Ureter (tissue), 1 donor: ENCODE results near the gene LRMDA. TPM values are rescaled to one million over a fixed set of nuclear protein-coding genes. Genes with fewer than 3 reads are reported as not detected.

Experiments used
- DNase-seq: peaks from one replicate; pipeline ENCODE4 v3.0.0-alpha.2; 2020; ENCODE audit warnings: low spot score
- total RNA-seq: library from RNA; stranded (reverse); gene quantifications from one replicate; pipeline ENCODE4 v1.2.4, GENCODE V29; 2023
- donor health status: DM: yes; HTN: yes; CAD: no.

LRMDA gene
- total RNA-seq, 1 donor from 2014 or later: 23.1 TPM

DNA sequence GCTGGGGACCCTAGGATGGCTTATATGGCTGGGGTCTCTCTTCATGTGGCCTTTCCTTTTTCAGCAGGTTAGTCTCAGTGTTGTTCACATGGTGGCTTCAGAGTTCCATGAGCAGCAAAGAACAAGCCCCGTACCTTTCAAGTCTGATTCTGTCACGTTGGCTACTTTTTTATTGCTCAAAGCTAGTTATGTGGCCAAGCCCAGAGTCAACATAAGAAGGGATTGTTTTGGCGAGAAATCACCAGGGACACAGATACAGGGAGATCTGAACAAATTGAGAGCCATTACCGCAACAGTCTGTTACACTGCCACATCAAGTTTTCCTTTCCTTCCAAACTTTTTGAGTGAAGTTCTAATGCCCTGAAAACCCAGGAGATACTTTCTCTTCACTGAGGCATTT, 770.5 kb downstream of the LRMDA start:
- no peak for DNase-seq

DNA sequence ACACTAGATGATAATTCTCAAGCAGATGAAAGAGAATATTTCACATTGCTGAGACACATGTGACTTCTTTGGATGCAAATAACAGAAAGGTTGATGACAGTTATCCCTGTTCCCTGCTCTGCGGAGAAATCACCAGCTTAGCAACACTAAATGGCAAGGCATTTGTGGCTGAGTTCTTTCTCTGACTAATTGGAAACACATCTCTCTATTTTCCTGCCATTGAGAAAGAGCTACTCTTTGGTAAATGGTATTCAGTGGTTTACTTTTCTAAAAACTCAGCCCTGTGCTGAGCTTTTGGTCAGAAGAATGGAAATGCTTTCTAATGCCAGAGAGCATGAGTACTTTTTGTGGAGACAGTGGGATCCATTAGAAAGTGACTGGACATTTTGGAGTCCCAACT, 771.4 kb downstream of the LRMDA start:
- no peak for DNase-seq

DNA sequence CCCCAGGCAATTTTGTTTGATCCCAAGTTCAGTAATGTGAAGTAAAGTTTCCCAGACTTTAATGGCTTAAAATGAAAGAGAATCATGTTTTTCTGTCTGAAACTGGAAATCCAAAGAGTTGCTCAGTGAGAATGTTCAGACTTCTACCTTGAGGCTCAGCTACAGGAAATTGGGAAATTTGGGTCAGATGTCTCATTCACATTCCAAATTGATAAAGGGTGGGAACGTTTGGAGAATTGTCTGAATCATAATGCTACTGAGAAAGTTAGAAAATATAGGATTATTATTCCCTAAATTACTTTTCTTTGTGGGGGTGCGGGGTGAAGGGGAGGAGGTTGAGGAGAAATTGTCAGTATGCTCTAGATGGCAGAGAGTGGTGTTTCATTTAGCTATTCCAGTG, 773.9 kb downstream of the LRMDA start:
- DNase-seq: no peak

DNA sequence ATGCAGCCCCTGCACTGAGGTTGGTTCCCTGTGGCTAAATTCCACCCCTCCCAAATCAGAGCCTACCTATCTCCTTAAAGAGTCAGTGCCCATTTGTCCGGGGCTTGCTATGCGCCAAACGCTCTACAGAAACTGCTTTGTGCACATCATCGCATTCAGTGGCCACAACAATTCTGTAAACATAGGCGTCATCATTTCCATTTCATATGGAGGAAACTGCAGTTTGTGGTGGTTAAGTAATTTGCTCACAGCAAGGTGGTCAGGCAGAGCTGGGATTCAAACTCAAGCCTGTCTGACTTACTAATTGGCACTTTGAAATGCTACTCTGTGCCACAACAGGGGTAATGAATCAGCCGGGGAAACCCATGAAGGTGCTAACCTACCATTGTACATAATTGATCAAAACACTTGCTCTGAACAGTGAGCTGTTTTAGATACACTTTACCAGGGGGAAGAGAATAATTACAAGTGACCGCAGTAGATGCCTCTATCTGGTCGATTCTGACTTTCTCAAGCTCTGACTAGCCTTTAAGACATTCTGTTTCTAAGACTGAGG, 775.5 kb downstream of the LRMDA start:
- no peak for DNase-seq

DNA sequence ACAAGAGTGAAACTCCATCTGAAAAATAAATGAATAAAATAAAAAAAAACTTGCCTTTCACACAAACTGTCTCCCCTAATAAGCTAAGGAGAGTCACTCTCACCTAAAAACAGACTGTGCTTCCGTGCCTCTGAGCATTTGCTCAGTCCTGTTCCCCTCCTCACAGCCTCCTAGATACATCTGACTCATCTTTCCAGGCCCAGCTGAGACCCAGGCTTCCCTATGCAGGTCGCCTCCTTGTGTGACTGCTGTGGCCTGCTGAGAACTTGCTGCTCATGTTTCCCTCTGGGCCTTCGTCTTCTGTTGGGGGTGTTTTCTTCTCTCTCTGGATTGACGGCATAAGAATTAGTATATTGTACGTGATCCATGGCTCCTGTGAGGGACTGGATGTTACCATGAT, 777.7 kb downstream of the LRMDA start:
- no peak for DNase-seq

DNA sequence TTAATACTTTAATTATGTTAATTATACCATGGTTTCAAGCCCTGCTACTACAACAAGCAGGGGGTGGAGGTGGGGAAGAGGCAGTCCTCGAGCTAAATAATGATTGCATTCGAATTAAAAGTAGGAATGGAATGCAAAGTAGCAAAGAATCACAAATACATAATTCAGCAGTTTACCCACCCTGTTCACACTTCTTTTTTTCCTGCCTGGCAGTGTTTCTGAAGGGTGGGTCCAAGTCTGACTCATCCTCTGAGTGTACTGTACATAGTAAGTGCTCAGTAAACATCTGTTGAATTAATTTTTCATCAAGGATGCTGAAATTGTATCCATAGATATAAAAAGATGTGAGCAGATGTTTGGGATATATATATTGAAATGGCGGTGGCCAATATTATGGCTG, 778.8 kb downstream of the LRMDA start:
- DNase-seq: no peak

DNA sequence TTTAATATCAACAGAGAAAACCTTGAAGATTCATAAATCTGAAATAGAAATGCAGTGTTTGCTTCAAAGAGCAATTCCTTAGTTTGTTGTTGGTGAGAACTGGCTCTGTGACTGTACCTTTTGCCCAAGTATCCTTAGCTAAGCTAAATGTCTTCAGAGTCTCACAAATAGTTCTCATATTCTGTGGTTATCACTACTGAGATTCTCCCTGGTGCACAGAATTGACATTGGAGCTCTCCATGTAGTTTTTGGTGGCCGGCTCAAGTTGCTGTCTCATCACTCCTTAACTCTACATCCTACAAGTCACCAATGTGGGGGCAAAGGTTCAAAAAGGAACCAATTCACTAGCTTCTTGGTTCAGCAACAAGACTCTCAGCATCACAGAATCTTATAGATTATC, 780.3 kb downstream of the LRMDA start:
- no peak for DNase-seq

DNA sequence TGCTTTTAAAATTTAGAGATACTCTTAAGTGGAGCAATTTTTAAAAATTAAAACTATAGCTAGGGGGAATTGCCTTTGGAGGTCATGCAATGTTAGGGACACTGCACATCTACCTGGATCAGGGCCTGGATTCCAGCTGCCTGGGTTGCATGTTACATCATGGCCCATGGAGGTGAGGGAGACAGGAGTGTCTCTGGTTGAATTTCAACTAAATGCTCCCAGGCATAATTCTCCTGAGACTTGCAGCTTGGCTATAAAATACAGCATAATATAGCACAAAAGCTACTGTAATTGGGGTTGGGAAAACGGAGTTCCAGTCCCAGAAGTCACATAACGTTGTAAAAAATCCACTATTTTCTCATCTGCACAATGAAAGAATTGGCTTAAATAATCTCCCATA, 782.5 kb downstream of the LRMDA start:
- no peak for DNase-seq

DNA sequence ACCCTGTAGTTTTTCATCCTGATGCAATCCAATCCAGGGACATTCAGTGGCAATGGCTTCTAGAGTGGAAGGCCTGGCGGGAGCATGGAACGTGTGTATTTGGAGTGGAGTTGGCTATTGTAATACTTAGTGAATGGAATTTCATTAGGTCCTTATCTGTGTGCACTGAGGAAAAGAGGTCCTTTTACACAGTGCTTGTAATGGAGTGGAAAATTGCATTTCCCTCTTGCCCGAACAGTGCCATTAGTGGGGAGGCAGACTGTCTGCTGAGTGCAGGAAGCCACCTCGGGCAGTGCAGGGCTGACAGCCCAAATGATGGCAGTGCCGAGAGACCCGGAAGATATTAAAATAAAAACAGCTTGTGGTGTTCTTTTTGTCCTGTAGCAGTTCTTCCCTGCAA, 786.6 kb downstream of the LRMDA start:
- no peak for DNase-seq

DNA sequence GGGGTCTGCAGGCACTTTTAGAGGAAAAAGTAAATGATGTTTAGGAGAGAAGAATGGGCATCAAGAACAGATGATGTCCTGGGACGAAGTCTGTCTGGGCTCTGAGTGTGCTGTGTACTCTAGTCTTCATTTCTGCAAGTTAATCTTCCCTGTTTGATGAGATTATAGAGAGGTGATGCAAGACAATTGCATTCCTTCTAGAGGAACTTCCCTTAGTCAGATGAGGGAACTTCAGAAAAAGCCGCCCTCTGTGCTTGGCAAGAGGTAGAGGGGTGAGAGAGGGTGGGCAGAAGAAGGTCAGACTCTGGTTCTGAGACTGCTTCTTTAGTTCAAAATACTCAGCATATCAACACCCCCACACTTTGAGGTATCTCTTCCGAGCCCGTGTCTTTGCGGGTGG, 797.9 kb downstream of the LRMDA start:
- no peak for DNase-seq

DNA sequence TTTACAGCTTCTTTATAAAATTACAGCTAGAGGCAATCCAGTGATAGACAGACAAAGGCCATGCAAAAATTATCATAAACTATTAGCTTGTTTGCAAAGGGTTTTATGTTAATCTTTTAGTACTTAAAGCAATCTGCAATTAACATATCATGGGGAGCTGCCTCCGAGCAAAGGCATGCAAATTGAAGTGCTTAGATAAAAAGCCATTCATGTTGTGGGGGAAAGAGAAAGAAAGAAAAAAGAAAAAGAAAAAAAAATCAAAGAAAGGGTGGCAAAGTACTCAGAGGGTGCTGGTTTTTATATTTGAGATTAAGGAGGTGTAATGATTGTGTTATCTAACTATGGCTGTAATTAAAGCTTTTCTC, 799.5 kb downstream of the LRMDA start:
- no peak for DNase-seq

DNA sequence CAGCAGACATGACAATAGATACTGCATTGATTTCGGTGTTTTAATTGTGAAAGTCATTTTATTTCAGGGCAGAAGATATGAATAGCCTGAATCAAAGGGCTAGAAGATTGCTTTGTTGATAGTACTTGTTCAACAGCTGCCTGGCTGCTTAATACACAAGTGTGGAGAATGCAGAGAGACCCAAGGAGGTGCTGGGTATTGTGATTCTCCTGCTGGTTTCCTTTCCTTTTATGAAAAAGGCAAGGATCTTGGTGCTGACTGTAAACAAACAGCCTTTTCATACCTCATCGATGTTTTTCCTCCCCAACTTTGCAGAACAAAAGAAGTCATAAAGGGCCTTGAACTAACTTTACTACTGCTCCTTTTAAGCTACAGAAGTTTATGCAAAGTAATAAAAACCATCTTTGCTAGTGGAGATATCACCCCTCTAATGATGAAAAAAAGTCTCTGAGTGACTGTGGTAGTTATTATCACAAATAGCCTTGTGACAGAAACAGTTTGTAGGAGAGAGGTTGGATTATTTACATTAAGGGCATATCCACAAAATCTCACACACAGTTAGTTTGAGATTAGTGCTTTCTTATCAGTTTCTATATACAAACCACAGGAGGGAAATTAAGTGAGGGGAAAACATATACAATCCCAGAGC, 800.0 kb downstream of the LRMDA start:
- DNase-seq: no peak

DNA sequence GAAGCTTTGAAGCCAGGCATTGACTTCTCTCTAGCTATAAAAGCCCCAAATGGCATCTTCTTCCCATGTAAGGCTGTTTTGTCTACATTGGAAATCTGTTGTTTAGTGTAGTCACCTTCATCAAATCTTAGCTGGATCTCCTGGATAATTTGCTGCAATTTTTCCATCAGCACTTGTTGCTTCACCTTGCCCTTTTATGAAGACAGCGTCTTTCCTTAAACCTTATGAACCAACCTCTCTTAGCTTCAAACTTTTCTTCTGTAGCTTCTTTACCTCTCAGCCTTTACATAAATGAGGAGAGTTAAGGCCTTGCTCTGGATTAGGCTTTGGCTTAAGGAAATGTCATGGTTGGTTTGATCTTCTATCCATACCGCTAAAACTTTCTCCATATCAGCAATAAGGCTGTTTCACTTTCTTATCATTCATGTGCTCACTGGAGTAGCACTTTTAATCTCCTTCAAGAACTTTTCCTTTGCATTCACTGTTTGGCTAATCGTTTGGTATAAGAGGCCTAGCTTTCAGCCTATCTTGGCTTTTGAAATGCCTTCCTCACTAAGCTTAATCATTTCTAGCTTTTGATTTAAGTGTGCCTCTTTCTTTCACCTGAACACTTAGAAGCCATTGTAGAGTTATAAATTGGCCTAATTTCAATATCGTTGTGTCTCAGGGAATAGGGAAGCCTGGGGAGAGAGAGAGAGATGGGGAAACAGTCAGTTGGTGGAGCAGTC, 803.2 kb downstream of the LRMDA start:
- DNase-seq: no peak

DNA sequence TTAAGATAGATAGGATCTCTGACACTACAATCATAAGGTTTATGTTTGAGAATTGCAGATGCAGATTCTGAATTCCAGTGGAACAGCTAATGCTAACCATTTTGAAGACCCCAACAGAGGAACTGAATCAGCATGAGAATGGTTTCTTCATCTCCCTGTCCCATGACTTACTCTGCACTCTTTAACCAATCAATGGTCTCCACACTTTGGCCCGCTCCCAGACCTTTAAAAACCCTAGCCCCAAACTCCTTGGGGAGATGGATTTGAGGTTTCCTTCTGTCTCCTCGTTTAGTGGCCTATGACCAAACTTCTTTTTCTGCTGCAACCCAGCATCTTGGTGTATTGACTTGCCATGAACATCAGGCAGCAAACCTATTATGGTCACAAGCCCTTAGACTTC, 804.9 kb downstream of the LRMDA start:
- no peak for DNase-seq

DNA sequence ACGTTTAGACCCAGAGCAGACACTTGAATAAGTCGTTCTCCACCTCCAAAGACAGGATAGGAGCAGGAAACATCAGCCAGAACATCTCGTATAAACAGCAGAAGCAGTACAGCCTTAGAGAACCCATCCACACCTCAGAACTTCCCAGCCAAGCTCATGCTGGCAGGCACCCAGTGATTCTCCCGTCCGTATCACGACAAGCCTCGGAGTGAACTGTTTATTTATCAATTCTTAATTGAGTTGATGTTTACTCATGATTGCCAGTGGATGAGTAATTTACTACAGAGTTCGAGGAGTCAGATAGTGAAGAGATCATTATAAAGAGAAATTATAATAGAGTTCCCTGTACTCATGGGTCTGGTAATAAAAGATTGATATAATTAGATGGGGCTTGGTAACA, 811.5 kb downstream of the LRMDA start:
- no peak for DNase-seq

DNA sequence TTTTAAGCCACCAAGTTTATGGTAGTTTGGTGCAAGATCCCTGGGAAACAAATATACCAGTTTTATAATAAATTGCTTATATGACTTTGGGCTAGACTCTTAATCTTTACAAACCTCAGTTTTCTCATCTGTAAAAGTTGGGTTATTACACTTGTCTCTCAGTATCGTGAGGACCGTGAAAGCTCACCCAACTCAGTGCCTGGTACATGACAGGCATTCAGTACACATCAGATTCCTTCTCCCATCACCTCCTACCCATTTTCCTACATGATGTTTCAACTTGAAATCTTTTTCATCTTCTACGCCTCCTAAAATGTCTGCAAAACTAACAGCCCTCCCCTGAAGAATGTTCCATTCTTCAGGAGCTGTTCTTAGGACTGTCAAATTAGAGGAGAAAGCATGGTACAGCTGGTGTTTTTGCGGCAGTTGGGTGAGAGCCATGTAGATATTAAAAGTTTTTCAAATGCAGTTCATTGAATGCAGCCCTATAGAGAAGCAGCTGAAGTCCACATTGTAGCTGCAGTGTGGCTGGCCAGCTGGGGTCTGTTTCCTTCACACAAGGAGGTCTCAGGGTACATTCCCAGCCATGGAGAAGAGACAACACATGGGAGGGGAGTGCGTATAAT, 812.8 kb downstream of the LRMDA start:
- DNase-seq: no peak

DNA sequence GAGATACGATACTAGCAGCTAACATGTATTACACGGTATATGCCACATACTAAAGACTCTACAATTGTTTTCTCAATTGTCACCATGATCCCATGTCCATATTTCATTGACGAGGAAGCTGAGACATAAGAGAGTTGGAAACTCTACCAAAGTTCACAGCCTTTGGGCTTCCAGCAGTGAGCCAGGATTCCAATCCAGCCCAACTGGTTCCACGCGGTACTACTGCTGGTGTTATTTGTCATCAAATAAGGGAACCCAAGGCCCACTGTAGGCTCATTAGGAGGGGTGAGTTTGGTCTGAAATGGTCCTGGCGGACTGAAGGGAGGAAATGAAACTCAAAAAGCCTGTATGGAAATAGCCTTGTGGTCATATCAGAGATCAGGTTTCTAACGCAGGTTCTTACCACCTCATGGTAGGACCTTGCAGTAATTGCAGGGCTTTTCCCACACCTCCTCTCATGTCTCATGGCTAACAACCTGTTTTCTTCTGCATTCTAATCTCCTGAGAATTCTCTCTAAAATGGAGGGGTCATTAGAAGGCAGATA, 814.6 kb downstream of the LRMDA start:
- DNase-seq: peak; percentile 48

DNA sequence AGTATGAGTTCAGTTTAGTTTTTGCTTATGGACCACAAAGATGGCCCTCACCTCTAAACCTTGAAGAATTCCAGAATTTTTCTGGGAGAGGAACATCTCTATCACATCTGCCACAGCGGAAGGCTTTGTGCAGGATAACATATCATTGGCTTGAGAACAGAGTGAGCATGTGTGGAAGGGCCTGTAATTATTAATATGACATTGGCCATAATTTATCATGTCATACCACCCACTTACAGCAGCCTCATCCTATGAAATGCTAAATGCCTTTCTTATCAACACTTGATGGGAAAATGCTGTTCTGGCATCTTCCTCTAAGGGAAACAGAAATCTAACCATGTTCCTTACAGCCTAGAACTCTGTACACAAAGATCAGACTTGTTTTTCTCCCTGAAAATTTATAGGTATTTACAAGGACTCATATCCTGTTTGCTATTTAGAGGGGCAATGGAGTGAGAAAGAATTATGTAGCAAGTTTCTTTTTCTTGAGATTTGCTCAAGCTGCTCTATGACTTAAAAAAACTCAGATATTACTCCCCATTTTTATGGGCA, 817.3 kb downstream of the LRMDA start:
- DNase-seq: no peak

DNA sequence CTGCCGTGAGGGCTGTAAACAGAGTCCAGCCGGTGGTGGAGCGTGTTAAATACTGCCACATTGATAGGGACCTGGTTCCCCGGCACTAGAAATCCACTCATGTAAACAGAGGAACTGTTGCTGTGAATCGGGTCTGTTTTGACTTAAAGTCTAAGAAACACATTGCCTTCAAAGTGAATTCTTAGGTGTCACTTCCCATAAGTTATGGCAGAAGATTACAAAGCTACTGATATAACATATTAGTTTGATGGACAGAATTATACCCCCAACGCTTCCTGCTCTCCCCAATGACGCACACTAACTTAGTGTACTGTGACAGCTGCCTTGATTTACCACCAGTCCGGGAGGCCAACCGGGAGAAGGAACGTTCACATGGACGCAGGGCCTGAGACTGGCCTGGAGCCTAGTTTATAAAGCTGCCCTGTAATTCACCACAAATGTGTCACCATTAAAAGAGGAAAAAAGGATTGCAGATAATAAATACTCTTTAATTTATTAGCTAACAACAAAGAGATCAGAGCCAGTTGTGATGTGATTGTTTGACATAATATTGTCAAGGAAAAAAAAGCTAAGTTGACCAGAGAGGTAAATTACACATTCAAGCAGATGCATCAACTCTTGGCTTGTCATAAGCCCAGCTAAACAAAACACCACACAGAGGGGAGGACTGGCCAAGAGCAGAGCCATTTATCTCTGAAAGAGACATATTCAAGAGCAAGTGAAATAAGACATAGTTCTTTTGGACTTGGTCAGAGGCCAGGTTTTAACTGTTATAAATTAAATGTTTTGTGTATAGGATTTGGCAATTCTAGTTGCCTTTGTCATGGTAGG, 820.6 kb downstream of the LRMDA start:
- peak; percentile 85 for DNase-seq

DNA sequence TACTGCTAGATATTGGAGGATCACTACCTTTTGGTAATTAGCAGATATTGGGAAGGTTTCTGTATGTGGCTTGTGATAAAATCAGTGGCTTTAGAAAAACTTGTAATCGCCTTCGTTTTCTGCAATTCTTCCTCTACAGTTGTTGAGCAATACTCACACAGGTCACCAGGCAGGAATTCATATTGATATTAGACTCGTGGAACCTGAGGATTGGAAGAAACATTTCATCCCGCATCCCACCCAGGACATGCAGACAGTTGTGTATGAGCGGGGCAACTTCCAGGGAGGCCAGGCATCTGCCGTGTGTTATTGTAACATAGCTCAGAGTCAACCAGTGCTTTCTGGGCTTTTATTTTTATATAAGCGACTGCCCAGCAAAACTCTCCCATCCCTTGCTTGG, 821.3 kb downstream of the LRMDA start:
- no peak for DNase-seq

DNA sequence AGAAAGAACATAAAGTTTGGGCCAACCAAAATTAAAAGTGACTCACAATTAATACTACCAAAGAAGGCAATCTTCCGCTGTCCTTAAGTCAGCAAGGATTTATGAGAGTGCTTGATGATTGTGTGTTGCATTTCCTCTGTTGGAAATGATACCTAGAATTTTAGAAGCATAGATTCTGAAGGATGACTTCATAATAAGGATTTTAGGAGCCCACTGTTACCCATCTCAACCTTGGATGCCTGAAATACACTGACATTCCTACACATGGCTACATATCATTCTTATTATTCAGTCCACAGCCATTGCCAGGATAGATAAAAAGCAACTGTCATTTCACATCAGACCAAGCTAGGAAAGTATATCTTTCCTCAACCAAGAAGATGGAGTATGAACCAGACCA, 823.8 kb downstream of the LRMDA start:
- DNase-seq: no peak

DNA sequence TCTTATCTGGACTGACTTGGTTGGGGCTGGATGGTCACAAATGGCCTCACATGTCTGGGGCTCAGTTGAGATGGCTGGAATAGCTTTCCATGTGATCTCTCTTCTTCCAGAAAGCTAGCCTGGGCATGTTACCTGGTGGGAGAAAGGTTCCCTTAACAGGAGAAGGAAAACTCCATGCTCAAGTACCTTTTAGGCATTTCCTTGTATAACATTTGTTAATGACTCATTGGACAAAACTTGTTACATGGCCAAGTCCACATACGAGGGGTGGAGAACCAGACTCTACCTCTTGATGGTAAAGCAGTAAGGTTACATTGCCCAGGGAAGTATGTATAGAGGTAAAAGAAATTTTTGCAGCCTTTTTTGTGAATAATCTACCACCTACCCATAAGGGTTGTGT, 826.4 kb downstream of the LRMDA start:
- DNase-seq: no peak
